GM18870 (cell line): ENCODE data around the gene EIF3L.
"Not testable (repeated sequence)": the region's sequence is repeated elsewhere in the genome, so short reads cannot be mapped to it uniquely, and the experiment has no call there.

Experiments
- ATAC-seq: cut with Tn5 transposase; IDR thresholded peaks from one replicate; pipeline ENCODE4 v1.9.1; 2021; ENCODE audit warnings: moderate library complexity; ENCODE audit not compliant: unreplicated experiment

EIF3L gene

DNA sequence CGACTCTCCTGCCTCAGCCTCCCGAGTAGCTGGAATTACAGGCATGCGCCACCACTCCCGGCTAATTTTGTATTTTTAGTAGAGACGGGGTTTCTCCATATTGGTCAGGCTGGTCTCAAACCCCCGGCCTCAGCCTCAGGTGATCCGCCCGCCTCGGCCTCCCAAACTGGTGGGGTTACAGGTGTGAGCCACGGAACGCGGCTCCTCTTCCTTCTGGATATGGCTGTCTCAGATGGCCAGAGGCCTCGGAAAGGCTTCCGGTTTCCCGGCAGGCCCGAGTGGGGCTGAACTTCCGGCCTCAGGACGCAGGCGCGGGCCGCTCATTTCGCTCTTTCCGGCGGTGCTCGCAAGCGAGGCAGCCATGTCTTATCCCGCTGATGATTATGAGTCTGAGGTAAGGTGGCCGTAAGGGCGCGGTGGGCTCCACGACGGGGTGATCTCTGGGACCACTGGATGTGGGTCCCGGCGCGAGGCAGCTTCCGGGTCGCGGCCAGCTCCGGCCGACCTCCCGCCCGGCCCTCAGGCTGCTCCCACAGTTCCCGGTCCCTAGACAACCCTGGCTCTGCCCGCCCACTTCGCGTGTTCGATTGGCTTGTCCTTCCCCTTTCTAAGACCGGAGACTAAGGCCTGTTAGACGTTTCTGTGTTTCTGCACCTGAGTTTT, at the start of gene EIF3L:
Gene EIF3L, plus strand, starts transcription at position 331 of the 663 bp plus-strand sequence. Its CDS starts 31 bp downstream, at position 362.
- no peak for ATAC-seq

DNA sequence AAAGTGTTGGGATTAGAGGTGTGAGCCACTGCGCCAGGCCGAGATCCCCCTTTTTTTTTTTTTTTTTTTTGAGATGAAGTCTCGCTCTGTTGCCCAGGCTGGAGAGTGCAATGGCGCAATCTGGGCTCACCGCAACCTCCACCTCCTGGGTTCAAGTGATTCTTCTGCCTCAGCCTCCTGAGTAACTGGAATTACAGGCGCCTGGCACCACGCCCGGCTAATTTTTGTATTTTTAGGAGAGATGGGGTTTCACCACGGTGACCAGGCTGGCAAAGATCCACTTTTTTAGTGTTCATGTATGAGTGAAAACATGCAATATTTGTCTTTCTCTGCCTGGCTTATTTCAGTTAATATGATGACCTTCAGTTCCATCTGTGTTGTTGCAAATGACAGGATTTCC, 49.2 kb upstream of the EIF3L start:
- ATAC-seq: not testable (repeated sequence)

DNA sequence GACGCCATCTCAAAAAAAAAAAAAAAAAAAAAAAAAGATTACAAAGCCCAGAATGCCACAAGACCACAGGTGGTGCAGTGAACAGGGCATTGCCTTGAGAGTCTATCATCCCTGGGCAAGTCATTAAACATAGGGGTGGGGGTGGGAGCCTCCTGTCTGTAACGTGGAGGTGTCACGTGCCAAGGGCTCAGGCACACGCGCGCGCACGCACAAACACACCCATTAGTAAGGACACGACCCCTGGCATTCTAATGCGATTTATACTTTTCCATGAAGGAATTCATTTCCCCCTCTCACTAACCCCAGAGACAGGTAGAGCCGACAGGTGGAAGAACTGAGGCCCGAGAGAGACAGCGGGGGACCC, 47.3 kb upstream of the EIF3L start:
- no peak for ATAC-seq

DNA sequence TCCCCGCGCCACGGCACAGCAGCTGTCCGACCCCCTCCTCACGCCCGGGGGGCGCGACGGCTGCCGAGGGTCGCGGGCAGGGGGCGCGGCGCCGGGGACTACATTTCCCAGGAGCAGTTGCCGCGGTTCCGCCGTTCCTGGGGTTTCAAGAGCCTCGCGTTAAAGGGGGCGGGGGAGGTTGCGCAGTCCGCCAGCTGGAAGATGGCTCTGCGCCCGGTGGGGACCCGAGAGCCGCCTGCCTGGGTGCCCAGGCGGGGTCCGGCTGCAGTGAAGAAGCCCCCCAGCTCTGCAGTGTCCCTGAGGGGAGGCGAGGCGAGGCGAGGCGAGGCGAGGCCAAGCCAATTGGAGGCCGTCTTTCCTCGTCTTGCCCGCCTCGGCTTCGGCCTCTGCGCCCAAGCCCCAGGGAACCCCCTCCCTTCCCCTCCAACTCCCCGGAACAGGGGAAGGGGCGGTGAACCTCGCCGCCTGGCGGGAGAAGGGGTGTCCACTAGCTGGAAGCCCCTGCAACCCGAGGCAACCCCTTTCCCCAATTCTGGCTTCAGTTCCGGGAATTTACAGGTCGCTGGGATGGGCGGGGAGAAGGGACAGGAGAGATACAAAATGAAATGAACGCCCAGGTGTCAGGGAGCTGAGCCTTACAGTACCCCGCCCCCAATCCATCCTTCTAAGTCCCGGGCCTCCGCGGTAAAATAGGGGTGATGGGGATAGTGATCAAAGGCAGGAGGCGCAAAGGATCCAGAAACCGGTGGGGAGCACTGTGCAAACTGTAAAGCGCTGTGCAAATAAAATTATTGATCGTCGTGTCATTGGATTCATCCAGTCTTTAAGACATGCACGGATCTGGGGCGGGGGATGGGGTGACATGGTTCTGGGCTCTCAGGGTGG, 46.7 kb upstream of the EIF3L start:
- no peak for ATAC-seq

DNA sequence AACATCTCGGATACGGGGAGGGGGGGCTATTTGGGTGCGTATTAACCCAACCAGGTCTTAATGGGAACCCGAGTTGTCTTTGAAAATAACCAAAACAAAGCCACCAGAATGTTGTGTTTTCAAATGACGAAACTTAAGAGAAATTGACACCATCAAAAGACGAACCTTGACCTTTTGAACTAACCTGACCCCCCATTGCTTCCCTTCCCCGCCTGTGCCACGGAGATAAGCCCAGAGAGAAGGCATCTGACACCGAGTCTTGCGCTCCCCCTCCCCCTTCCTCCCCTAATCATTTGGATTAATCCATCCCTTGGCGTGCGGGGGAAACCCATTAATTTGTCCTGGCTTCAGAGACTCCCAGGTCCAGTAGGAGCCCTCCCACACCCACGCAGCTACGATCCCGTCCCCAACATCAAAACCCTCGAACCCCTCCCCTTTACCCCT, 46.0 kb upstream of the EIF3L start:
- ATAC-seq: no peak

DNA sequence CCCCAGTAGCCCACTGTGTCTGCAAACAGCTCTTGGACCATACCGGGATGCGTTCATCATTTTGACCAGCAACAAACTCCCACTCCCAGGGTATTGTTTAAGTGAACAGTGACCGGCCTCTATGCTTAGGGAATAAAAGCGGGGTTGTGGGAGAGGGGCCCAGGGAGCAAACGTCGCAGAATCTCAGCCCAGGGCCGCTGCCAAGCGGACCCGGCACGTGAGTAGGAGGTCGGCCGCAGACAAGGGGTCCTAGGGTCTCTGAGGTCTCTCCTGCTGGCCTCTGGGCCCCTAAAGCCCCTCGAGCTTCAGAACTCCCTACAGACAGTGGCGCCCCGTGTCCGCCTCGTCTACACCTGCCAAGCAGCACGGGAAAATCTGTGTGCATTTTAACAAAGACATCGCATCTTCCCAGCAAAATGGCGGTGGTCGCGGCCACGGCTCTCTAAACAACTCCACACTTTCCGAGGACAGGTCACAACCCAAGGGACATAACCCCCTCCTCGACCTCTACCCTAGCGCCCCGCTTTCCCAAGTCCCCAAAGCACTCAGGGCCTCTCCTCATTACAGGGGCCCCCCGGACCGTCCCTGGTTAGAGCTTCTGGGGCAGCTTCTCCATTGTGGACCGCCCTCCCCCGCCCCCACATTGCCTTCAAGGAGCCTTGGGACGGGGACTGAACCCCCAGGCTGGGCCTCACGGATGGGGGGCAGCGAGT, 45.4 kb upstream of the EIF3L start:
- no peak for ATAC-seq

DNA sequence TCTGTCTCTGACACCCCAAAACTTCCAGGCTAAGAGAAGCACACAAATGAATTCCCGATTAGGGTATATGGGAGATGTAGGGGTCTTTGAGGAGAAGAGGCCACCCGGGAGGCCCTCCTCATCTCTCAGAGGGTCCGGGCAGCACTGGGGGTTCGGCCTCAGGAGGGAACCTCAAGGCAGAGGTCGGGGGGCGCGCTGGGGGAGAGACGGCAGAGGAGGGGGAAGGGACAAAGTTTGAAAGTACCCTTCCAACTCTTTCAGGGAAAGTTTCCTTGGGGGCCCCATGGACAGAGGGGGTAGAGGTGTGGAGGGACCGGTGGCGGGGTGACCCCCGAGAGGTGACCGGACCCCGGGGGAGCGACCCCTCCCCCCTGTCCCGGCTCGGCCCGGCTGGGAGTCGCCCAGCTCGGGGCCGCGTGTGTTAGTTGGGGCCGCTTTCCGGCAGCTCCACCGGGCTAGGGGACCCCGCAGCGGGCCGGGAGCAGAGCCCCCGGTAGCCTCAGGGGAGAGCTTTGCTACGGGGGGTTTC, 44.8 kb upstream of the EIF3L start:
- ATAC-seq: no peak

DNA sequence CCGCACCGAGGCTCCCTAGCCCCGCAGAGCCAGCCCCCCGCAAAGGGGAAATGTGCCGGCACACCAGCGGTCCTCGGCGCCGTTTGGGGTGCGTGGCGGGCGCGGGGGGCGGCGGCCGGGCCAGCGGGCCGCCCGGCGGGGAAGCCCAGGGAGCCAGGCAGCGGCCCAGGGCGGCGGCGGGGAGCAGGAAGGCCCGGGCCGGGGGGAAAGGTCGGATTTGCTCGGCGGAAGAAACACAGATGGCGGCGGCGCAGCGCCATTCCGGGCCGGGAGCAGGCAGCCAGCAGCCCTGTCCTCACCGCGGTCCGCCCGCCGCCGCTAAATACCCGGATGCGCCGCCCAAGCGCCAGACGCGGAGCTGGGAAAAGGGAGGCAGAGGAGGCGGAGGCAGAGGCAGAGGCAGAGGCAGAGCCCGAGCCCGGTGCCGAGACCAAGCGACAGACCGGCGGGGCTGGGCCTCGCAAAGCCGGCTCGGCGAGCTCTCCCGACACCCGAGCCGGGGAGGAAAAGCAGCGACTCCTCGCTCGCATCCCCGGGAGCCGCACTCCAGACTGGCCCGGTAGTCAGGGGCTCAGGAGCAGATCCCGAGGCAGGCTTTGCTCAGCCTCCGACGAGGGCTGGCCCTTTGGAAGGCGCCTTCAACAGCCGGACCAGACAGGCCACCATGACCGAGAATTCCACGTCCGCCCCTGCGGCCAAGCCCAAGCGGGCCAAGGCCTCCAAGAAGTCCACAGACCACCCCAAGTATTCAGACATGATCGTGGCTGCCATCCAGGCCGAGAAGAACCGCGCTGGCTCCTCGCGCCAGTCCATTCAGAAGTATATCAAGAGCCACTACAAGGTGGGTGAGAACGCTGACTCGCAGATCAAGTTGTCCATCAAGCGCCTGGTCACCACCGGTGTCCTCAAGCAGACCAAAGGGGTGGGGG, 44.1 kb upstream of the EIF3L start:
- ATAC-seq: no peak

DNA sequence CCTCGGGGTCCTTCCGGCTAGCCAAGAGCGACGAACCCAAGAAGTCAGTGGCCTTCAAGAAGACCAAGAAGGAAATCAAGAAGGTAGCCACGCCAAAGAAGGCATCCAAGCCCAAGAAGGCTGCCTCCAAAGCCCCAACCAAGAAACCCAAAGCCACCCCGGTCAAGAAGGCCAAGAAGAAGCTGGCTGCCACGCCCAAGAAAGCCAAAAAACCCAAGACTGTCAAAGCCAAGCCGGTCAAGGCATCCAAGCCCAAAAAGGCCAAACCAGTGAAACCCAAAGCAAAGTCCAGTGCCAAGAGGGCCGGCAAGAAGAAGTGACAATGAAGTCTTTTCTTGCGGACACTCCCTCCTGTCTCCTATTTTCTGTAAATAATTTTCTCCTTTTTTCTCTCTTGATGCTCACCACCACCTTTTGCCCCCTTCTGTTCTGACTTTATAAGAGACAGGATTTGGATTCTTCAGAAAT, 43.4 kb upstream of the EIF3L start:
- no peak for ATAC-seq

DNA sequence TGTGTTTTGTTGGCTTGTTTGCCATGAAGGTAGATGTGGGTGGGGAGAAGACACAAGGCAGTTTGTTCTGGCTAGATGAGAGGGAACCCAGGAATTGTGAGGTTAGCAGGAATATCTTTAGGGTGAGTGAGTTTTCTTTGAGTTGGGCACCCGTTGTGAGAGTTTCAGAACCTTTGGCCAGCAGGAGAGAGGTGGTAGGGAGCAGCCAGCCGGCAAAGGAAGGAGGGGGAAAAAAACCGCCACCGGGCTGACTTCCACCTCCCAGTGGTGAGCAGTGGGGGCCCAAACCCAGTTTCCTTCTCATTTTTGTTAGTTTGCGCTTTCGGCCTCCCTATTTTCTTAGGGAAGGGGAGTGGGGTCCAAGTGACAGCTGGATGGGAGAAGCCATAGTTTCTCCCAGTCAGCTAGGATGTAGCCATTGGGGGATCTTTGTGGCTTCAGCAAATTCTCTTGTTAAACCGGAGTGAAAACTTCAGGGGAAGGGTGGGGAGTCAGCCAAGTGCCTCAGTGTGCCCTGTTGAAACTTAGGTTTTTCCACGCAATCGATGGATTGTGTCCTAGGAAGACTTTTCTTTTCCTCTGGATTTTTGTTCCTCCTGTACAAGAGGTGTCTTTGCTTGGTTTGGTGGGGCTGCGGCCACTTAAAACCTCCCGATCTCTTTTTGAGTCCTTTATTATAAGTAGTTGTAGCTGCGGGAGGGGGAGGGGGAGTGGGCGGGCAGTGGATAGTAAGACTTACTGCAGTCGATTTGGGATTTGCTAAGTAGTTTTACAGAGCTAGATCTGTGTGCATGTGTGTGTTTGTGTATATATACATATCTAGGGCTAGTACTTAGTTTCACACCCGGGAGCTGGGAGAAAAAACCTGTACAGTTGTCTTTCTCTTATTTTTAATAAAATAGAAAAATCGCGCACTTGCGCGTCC, 42.5 kb upstream of the EIF3L start:
- no peak for ATAC-seq

DNA sequence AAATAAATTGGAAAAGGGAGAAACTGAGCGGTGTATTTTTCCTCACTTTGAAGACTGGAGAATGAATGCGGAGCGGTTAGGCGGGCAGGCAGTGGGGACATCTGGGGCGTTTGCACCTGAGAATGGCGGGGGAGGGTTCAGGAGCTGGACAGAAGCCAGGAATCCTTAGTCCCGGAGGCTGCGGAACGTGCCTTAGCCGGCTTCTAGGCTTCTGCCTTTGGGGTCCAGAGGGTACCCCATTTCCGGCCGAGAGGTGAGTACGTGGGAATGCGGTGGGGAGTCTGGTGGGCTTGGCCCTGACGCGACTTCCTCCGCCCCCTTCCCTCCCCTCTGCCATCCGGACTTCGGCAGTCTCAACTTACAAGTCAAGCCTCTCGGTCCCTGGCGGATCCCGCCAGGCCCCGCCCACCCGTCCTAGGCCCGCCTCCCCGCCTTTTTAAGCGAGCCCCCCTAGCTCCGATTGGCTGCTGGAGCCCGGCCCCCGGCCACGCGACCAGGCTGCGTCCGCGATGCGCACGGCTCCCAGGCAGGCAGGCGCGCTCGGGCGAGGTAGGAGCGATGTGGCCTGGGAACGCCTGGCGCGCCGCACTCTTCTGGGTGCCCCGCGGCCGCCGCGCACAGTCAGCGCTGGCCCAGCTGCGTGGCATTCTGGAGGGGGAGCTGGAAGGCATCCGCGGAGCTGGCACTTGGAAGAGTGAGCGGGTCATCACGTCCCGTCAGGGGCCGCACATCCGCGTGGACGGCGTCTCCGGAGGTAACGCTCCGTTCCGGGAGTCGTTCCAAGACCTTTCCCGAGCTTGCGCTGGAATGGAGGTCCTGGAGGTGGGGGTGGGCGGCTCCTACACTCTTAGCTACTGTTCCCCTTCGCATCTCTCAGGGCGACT, 41.6 kb upstream of the EIF3L start, which contains the start of gene GCAT:
Gene GCAT, plus strand, starts transcription at position 525 of the 884 bp plus-strand sequence. Its CDS starts 34 bp downstream, at position 559.
- ATAC-seq: no peak

DNA sequence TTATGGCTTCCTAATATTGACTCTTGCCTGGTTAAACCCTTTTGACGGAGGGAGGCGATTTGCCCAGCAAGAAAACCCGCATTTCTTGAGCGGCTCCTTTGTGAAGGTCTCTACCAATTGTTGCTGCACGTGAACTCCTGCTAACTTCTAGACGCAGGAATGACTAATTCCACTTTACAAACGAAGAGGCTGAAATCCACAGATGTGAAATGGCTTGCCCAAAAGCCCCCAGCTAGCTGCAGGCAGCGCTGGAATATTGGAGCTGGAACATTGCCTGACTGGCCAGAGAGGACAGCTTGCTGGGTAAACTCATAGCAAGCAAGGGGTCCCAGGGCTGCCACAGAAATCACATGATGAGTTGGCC, 40.9 kb upstream of the EIF3L start:
- ATAC-seq: no peak

DNA sequence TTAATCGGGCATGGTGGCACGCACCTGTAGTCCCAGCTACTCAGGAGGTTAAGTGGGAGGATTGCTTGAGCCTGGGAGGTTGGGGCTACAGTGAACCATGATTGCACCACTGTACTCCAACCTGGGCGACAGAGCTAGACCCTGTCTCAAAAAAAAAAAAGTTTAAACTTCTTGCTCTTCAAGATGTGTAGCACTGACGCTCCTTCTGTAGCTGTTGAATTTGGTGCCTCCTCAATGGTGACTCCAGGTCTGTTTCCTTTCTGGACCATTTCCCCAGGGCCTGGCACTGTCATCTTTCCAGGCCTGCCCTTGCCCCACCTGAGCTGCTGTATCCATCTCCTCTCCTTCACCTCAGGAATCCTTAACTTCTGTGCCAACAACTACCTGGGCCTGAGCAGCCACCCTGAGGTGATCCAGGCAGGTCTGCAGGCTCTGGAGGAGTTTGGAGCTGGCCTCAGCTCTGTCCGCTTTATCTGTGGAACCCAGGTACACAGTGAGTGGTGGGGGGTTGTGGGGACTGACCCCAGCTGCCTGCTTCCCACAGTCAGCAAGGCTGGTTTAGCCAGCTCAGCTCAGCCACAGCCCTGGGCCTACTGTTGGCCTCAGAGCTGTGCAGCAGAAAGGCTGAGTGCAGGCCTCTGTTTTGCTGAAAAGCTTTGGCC, 39.4 kb upstream of the EIF3L start:
- ATAC-seq: no peak

DNA sequence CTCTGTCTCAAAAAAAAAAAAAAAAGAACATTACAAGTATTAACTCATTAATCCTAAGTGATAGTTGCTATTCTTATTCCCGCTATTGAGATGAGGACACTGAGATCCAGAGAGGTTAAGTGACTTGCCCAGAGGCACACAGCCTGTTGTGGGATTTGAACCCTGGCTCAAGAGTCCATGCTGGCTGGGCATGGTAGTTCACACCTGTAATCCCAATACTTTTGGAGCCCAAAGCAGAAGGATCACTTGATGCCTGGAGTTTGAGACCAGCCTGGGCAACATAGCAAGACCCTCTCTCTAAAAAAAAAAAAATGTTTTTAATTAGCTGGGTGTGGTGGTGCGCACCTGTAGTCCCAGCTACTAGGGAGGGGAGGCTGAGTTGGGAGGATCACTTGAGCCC, 37.4 kb upstream of the EIF3L start:
- ATAC-seq: no peak

DNA sequence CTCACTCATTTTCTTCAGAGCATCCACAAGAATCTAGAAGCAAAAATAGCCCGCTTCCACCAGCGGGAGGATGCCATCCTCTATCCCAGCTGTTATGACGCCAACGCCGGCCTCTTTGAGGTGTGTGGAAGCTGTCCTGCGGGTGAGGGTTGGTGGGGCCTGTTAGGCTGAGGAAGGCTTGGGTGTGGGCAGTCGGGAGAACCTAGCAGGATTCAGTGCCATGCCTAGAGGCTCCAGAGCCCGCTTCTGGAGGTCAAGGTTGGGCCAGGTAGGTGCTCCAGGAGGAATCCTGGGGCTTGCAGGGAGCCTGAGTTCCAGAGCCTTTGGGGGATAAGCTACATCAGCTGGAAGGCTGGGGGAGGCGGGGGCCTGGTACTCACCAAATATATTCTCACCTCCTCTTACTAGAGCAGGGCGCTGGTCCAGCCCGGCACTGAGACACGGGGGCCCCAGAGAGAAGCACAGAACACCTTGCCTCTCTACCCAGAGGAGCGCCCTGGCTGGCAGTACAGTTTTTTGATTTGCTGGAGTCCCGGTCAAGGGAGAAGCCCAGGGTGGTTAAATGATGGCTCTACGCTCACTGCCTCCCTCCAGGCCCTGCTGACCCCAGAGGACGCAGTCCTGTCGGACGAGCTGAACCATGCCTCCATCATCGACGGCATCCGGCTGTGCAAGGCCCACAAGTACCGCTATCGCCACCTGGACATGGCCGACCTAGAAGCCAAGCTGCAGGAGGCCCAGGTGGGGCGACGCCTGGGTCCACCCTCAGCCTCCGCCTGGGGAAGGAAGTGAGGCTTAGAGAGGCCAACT, 36.1 kb upstream of the EIF3L start:
- no peak for ATAC-seq

DNA sequence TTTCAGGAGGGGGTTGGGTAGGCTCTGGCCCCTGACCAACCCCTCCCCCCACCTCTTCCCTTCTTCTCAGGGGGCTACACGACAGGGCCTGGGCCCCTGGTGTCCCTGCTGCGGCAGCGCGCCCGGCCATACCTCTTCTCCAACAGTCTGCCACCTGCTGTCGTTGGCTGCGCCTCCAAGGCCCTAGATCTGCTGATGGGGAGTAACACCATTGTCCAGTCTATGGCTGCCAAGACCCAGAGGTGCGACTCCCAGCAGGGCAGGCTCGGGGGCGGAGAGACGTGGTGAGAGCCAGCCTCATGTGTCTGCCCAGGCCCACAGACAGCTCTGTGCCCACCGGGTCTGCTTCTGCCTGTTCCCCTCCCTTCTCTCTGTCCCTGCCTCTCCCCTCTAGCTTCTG, 33.6 kb upstream of the EIF3L start:
- ATAC-seq: no peak
